HG03342 (cell line): ENCODE results near the gene YWHAB.

Experiments used
- ATAC-seq: cut with Tn5 transposase; IDR thresholded peaks from one replicate; pipeline ENCODE4 v1.9.1; 2021; ENCODE audit warnings: mild to moderate bottlenecking, moderate library complexity; ENCODE audit not compliant: unreplicated experiment

YWHAB gene

GRCh38 chr20:44950368-44950767 is 64.9 kb downstream of the YWHAB start:
- no peak for ATAC-seq

GRCh38 chr20:44952731-44953130 is 67.2 kb downstream of the YWHAB start:
- no peak for ATAC-seq

GRCh38 chr20:44954211-44954610 is 68.7 kb downstream of the YWHAB start:
- no peak for ATAC-seq

GRCh38 chr20:44955270-44955669 is 69.8 kb downstream of the YWHAB start:
- no peak for ATAC-seq

GRCh38 chr20:44956410-44956809 is 70.9 kb downstream of the YWHAB start:
- ATAC-seq, result no peak
